GM18909 (cell line): ENCODE measurements around the gene LMAN2.
"Not testable (repeated sequence)": the region's sequence is repeated elsewhere in the genome, so short reads cannot be mapped to it uniquely, and the experiment has no call there.

Source experiments
- ATAC-seq: cut with Tn5 transposase; IDR thresholded peaks from one replicate; pipeline ENCODE4 v1.9.1; 2021; ENCODE audit warnings: mild to moderate bottlenecking; ENCODE audit not compliant: unreplicated experiment, poor library complexity

LMAN2 gene

DNA sequence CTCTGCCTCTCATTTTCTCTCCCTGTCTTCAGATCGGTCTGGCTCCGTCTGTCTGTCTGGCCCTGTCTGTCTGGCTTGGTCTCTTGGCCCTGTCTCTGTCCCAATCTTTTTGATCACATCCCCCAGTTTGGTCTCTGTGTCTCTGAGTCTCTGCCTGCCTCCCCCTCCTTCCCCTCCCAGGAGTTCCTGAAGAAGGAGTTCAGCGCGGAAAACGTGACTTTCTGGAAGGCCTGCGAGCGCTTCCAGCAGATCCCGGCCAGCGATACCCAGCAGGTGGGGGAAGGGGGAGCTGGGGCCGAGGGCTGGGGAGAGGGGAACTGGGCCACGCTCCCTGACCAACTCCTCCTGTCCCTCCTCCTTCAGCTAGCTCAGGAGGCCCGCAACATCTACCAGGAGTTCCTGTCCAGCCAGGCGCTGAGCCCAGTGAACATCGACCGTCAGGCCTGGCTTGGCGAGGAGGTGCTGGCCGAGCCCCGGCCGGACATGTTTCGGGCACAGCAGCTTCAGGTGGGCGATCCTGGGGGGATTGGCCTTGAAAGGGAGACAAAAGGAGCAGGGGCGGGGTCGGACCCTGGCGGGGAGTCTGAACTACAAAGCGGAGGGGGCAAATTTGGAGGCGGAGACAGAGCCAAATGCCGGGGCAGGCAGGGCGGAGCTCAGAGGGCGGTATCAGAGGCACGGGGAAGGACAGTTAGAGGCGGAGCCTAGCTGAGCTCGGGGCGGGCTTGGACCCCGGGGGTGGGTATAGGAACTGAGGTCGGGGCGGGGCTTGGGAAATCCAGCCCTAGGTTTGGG lies 15.3 kb upstream of the LMAN2 start:
- no peak for ATAC-seq

DNA sequence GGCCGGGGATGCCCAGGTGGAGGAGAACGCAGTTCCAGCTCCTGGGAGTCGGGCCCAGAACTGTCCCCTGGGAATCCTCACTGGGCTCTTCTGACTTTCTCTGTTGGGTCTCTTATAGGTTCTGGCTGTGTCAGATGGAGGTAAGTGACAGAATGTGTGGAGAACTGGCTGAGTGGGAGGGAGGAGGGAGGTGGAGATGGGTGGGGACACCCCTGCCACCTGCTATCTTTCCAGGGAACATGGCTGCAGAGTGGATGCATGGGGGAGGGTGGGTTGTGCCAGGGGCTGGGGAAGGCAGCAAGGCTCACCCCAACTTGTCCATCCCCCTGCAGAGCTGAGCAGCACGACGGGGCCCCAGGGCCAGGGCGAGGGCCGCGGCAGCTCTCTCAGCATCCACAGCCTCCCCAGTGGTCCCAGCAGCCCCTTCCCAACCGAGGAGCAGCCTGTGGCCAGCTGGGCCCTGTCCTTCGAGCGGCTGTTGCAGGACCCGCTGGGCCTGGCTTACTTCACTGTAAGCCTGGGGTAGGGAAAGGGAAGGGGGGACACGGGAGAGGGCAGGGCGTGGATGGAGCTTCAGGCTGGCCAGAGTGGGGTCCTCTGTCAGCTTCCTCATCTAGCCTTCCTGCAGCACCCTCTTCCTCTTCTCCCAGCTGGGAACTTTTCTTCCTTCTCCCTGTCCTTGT lies 14.5 kb upstream of the LMAN2 start:
- ATAC-seq, result no peak

DNA sequence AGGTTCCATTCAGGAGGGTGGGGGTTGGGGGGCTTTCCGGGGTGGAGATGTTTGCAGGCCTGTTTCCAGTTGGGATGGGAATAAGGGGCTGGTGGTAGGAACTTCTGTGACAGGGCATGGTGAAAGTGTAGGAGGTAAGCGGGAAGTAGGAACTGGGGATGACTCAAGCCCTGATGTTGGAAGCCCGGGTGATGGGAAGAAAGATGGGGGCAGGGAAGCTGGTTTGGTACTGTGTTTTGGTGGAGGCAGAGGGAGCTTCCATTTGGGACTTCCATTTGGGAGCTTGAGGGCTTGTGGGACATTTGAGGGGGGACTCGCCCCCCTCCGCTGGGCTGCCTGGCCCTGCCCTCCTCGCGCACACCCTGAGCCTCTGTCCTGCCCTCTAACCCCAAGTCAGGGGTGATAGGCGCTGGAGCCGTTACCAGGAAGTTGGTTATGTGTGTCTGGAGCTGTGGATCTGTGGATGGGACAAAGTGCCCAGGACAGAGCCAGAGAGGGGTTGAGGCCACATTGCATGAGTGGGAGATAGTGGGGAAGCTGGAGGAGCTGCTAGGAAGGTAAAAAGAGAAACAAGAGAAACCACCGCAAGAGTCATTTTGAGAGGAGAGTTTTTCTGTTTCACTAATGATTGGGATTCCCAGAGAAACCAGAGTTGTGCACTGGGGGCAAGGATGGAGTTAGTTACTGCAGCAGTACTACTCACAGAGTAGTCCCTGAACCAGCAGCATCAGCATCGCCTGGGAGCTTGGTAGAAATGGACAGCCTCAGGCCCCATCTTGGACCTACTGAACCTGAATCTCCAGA lies 12.9 kb upstream of the LMAN2 start:
- ATAC-seq, result no peak

DNA sequence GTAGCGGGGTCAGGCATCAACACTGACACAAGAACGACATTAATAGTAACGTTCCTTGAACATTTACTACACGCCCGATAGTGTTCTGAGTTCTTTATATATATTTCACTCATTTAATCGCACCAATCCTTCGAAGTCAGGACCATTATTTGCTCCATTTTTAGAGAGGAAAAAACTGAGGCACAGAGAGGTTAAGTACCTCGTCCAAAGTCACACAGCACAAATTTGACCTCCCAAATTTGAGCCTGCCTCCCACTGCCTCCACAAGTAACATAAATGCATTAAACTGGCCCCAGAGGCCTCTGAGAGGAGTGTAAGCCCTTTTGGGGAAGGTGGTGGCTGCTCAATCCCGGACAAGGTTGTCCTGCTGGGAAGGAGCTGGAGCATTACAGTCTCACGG lies 12.1 kb upstream of the LMAN2 start:
- ATAC-seq, result no peak

DNA sequence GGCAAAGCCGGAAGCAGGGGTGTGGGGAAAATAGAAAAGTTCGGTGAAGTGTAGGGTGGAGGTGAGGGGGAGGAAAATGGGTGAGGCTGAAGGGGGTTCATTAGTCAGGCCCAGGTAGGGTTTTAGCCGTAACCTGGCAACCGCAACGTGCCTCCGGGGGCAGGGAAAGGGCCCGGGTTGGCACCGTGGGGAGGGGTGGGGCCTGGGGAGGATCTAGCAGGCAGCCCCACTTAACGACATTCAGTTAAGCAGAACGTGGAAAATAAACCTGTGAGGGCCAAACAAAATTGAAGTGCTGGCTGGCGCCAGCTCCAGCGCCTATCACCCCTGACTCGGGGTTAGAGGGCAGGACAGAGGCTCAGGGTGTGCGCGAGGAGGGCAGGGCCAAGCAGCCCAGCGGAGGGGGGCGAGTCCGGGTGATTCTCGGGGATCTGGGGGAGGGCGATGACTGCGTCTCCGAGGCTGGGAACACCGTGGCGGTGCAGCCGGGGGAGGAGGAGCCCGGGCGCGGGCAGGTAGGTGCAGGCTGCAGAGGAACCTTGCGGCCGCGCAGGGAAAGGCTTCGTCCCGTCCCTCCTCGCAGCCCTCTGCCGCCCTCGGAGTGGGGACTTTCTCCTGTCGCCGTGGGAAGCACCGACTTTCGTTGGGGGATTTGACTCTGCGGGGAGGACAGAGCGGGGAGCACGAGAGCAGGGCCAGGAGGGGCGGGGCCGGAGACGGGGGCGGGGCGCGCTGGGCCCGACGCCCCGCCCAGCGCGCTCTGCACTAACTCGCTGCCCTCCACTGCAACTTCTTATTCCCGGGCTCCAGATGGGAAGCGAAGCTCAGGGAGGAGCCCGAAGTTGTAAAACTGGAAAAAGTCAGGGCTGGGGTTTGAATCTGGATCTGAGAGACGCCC lies 11.4 kb upstream of the LMAN2 start:
- peak; percentile 36 for ATAC-seq

DNA sequence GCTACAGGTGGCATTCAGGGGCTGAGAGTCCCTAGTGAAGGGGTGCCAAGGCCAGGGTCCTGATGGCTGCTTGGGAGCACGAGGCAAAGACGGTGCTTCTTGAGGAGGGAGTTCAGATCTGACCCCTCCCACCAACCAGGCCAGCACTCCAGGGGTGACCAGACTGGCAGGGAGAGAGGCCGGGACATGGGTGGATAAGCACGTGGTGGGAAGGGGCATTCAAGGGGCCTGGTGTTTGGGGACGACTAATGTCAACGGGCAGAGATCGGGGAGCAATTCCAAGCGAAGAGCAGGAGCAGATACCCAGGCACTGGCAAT lies 10.8 kb upstream of the LMAN2 start:
- no peak for ATAC-seq

DNA sequence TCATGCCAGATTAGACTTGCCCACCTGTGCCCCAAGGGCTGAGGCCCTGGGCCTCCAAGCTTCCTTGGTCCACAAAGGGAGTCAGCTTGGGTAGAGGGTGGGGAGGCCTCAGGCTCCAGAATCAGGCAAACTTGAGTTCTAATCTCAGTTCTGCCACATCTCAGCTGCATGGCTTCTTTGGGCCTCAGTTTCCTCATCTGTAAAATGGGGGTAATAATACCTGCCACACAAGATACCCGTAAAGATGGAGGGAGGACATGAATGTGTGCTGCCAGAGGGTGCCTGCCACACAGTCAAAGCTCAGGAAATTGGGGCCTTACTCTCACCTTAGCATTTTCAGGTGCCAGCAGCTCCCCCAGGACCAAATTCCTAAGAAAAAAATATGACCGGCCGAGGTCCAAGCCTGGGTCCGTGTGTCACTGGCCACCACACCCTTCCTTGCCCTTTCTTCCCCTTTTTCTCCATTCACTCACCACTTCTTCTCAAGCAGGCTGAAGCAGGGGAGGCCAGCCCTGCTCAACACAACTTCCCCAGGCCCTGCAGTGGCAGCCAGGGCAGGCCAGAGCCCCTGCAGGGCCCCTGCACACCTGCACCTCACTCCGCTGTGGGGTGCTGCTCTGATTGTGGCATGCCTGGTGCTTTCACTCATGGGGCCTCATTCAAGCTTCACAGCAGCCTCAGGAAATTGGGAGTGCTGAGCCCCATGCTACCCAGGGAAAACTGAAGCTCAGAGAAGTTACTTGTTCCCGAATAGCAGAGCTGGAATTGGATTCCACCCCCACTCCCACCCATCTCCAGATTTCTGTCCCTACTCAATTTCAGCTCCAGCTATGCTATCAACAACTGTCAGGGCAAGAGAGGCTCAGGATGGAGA lies 10.2 kb upstream of the LMAN2 start:
- no peak for ATAC-seq

DNA sequence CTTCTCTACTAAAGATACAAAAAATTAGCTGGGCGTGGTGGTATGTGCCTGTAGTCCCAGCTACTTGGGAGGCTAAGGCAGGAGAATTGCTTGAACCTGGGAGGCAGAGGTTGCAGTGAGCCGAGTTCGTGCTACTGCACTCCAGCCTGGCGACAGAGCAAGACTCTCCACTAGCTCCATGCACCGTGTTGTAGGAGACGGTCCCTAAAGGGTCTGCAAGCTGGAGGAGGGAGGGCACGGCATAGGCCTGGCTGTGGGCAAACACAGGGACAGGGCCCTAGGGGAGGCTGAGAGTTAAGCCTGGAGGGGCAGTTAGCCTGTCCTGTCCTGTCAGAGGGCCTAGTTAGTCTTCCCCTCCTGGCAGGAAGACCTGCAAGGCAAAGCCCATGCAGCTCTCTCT lies 9.3 kb upstream of the LMAN2 start:
- not testable (repeated sequence) for ATAC-seq

DNA sequence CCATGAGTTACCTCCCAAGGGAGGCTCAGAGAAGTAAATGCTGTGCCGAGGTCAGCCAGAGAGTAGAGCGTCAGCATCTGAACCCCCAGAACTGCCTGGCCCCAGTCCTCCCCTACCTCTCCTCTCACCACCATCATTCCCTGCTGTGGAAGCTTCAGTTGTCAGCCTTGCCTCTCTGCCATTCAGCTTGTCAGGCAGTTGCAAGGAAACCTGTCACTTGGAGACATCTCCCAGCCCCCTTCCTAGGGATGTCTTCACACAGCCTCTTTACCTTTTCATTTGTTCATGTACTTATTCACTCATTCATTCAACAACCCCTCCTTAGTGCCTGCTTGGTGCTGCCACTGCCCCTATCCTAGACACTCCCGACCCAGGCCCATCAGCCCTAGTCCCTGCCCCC lies 8.4 kb upstream of the LMAN2 start:
- ATAC-seq, result no peak

DNA sequence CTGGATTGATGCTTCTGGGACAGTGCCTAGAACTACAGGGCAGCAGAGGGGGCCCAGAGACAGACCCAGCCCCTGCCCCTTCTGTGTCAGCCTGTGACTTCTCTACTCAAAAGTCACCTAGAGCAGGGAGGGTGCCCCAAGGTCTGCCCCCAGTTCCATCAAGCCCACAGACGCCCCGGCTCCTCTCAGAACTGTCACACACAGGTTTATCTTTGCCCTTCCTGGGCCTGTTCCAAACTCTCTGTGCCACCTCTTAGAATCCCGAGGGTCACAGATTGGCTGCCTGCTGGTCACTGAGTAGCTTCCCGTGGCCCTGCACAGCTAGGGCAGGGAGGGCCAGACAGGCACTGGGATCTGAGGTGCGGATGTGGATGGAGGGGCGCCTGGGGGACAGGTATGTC lies 8.0 kb upstream of the LMAN2 start:
- ATAC-seq, result no peak

DNA sequence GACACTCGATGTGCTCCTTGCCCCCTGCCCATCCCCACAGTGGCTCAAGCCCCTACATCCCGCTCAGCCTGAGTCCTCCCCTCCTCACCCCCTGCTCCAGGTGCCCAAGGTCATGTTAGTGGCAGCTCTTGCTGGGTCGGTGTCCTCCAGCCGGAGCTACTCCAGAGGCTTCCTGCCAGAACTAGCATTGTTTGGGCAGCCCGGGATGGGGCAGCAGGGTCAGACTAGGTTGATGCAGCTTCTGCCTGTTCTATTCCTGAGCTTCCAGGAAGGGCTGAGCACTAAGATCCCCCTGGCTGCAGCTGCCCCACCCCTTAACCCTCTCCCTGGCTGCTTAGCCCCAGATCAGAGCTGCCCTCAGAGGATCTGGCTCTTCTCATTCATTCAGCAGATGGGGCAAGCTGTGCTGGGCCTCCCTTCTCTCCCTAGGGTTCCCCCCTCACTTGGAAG lies 6.9 kb upstream of the LMAN2 start:
- no peak for ATAC-seq

DNA sequence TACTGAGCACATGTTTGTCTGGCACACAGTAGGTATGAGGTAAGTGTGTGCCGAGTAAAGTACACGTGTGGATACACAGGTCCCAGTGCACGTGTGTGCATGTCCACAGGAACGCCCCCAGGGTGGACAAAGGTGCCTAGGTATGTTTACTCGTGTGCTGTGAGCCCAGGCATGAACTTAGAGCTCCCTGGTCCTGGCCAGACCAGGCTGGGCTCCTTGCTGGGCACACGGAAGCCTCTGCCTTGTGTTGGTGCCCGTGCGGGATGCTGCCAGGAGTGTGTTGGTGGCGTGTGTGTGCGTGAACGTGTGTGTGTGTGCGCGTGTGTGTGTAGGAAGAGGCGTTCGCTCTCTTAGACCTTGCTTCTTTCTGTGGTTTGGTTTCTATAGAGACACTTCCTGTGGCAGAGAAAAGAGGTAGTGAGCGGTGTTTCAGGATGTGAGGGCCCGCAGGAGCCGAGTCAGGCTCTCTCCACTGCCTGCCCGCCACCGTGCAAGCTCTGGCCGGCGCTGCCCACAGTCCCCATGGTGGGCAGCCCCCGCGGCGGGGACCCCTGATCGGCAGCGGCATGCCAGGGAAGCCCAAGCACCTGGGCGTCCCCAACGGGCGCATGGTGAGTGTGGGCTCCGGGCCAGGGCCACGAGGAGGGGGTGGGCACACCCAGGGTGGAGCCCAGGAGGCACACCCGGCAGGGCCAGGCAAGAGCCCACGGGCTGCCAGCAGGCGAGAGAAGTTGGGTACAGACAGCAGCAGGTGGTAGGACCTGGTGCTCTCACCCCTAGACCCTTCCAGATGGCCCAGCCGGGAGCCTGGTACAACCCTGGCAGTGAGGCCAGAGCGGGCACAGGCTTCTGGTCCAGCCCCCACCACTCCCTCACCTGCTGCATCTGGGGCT lies 6.2 kb upstream of the LMAN2 start, which contains the start of gene RGS14:
Gene RGS14 (plus strand): TSS at position 466 of the 893 bp plus-strand sequence. CDS start 101 bp downstream, at position 567.
- ATAC-seq, result peak; percentile 86

DNA sequence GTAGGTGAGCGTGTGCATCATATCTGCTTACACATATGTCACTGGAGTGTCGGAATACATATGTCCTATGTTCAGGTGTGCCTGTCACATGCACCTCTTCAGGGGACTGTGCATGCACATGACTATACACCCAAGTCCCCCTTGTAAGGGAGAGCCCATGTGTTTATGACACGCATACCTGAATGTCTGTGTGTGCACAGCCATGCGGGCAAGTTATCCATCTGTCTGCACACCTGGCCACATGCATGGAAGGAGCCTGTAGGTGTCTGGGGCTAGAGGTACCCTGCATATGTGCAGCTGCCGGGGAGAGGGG lies 5.6 kb upstream of the LMAN2 start:
- ATAC-seq, result no peak

DNA sequence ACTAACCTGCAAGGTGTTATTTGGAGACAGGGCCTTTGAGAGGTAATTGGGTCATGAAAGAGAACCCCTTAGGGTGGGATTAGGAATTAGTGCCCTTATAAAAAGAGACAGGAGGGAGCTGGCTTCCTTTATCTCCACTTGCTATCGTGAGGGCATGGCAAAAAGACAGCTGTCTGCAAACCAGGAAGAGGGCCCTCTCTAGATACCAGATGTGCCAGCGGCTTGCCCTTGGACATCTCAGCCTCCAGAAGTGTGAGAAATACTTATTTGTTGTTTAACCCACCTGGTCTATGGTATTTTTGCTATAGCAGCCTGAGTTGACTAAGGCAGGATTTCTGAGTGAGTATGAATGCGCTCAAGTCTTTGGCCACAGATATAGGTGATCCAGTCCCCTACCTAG lies 5.3 kb upstream of the LMAN2 start:
- ATAC-seq, result no peak

DNA sequence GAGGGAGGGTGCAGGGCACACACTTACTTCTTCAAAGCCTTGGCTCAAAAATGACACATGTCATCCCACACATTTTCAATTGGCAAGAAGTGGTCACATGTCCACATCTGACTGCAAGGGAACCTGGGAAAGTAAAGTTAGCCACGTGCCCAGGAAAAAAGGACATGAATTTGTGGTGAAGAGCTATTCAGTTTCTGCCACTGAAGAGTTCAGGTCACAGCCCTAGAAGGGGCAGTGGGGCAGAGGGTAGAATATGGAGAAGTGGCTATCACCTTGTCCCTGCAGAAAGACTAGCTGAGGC lies 4.3 kb upstream of the LMAN2 start:
- no peak for ATAC-seq

DNA sequence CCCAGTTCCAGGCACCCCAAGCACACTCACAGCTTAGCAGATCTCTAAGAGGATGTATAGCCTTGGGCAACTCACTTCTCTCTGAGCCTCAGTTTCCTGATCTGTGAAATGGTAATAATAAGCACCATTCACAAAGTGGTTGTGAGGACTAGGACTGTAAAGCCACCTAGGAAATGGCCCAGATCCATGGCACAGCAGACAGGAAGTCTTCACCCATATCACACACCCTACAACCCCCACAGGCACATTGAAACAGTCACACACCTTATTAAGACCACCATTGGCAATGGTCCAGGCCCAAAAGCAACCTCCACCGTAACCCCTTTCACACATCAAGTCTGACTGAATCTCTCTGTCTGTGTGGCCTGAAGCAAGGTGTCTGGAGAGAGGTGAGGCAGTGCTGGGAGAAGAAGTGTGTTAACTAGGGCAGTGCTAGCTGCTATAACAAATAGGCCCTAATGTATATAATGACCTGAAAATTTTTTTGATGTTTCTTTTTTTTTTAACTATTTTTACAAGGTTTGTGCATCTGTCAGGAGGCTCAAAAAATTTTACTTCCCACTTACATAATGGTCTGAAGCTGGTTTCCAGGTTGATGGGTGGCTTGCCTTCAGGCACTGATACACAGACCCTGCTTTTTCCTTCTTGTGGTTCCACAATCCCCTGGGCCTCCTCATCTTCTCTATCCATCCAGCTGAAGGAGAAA lies 3.8 kb upstream of the LMAN2 start:
- ATAC-seq, result no peak

DNA sequence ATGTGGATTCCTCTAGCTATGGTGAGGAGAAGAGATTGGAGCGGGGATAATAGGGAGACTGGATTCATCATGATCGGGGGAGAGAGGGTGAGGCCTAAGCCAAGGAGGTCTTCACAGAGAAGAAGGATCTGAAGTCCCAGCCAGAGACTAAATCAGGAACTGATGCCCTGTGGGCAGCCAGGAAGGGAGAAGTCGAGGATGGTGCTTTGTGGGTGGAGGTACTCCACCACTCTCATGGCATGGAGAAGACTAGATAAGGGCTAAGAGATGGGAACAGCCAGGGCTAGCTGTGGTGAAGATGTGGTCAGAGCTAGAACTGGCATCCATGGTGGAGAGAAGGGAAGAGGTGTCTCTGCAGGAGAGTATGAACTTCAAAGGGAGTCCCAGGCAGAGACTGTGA lies 3.2 kb upstream of the LMAN2 start:
- ATAC-seq, result no peak

DNA sequence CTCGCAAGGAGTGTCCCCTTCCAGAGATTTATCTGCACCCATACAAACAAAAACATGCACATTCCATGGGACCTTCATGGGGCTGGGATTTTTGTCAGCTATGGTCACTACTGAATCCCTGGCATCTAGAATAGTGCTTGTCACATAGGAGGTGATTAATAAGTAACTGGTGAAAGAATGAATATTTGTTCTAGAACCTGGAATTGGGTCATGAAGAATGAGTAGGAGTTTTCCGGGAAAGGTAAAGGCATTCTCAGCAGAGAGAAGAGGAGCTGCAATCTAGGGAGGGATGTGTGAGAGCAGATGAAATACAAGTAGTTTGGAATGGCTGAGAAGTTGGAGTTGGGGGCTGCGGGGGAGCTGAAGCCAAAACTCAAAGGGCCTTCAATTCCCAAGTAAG lies 2.8 kb upstream of the LMAN2 start:
- no peak for ATAC-seq
